Prostate gland (tissue), 2 donors: ENCODE measurements around the gene DDX39A. TPM values are rescaled to one million over a fixed set of nuclear protein-coding genes. Genes with fewer than 3 reads are reported as not detected.

Experiments
- DNase-seq: peaks from one replicate; pipeline ENCODE4 v3.0.0-alpha.2; 2019; ENCODE audit warnings: low spot score
- H3K27ac ChIP-seq, 2 donors: fragments of 200-600 bp; sonication (generic); 2 replicates each; pipeline ENCODE4 v1.5.1; 2017 to 2019
- H3K27me3 ChIP-seq: fragments of 200-600 bp; sonication (generic); replicated peaks from 2 replicates; pipeline ENCODE4 v1.5.1; 2019; ENCODE audit not compliant: insufficient read depth
- H3K36me3 ChIP-seq, 2 donors: fragments of 200-600 bp; sonication (generic); 1 replicate in 1 of 2; 2 replicates in 1 of 2; pipeline versions ENCODE4 v1.5.1 to v1.8.1; 2017 to 2019
- H3K4me1 ChIP-seq: fragments of 200-600 bp; sonication (generic); replicated peaks from 2 replicates; pipeline ENCODE4 v1.5.1; 2019
- H3K4me3 ChIP-seq, 2 donors: fragments of 200-600 bp; sonication (generic); 2 replicates each; pipeline ENCODE4 v1.5.1; 2017 to 2019
- H3K9me3 ChIP-seq: fragments of 200-600 bp; sonication (generic); 2 replicates; pipeline ENCODE4 v1.5.1; 2017
- POLR2A ChIP-seq: fragments of 450-650 bp; IDR thresholded peaks from one replicate; pipeline ENCODE4 v1.6.1; 2016; ENCODE audit warnings: antibody characterized with exemption, mild to moderate bottlenecking
- POLR2AphosphoS5 ChIP-seq: sonication (generic); formaldehyde crosslinking; IDR thresholded peaks from one replicate; pipeline ENCODE4 v1.6.1; 2017; ENCODE audit warnings: antibody characterized with exemption
- WGBS: methylation state at CpG from one replicate; pipeline ENCODE4 v1.1.5; 2018; 5-methylcytosine and 5-hydroxymethylcytosine counted together
- intact Hi-C: fragments of 100-400 bp; cut with DNase I; formaldehyde crosslinking; loops from one replicate; pipeline ENCODE4 v1.14.2; 2022
- total RNA-seq, 2 donors: library from RNA; depleted of rRNA; stranded (reverse); fragments of >200 nt; gene quantifications; one replicate each; pipeline ENCODE4 v1.1.0, GENCODE V29; 2016
- TF ChIP-seq, protein P1 (sequence below), 4 experiments: fragments of 200-600 bp in 2 of 4; fragments of 450-650 bp in 2 of 4; sonication (generic) in 2 of 4; IDR thresholded peaks; 1 replicate in 3 of 4; 2 replicates in 1 of 4; pipeline ENCODE4 v1.5.1; 2016 to 2019; ENCODE audit warnings: antibody characterized with exemption in 4 of 4, mild to moderate bottlenecking in 2 of 4, moderate library complexity in 2 of 4

Gene DDX39A
- total RNA-seq, 2 donors from 2014 or later, result 64.9 to 121 TPM

DNA sequence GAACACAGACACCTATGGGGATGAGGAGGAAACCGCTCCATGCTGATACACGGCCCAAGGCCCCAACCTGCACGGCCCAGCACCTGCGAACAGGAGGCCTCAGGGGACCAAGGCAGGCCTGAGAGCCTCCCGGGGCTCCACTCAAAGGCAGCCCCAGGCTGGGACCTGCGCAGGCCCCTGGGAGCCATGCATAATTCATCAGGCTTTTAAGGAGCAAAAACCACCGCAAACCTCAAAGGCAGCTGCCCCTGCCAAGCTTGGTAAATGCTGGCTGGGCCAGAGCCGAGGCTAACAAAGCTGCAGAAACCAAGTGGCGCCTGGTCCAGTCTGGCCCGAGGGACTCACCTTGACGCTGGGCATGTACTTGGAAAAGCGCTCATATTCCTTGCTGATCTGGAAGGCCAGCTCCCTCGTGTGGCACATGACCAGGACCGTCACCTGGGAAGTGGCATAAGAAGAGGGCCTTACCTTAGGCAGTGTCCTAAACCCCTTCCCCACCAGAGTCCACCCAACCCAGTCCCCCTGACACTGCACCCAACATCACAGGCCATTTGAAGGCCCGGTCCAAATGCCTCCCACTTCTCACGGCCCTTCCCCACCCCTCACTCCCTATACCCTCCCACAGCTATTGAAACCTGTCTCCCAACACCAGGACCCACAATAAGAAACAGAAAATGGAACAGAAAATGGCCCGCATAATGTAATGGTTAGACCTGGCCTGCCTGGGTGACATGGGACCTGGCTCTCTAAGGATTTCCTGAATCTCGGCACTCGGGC is 7.8 kb downstream of the DDX39A start:
- DNase-seq, result no peak
- TF ChIP-seq, protein P1, sequence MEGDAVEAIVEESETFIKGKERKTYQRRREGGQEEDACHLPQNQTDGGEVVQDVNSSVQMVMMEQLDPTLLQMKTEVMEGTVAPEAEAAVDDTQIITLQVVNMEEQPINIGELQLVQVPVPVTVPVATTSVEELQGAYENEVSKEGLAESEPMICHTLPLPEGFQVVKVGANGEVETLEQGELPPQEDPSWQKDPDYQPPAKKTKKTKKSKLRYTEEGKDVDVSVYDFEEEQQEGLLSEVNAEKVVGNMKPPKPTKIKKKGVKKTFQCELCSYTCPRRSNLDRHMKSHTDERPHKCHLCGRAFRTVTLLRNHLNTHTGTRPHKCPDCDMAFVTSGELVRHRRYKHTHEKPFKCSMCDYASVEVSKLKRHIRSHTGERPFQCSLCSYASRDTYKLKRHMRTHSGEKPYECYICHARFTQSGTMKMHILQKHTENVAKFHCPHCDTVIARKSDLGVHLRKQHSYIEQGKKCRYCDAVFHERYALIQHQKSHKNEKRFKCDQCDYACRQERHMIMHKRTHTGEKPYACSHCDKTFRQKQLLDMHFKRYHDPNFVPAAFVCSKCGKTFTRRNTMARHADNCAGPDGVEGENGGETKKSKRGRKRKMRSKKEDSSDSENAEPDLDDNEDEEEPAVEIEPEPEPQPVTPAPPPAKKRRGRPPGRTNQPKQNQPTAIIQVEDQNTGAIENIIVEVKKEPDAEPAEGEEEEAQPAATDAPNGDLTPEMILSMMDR (IDR thresholded peaks at IDR 0.05), result no peak
- no peak for TF ChIP-seq POLR2A
- no peak for TF ChIP-seq POLR2AphosphoS5
- Histone ChIP-seq H3K27me3 (no peaks in the 10 kb centered on the region), H3K4me3 (no peak overlapping the region), H3K36me3 (peaks cover 30 to 37% of the 10 kb centered on the region in 2 donors), H3K9me3 (no peaks in the 10 kb centered on the region), H3K27ac (no peak overlapping the region), H3K4me1 (peaks cover 8% of the 10 kb centered on the region)
- 91% methylated on average over 19 of the region's 19 CpGs for WGBS
- intact Hi-C loops, result no loop called here

DNA sequence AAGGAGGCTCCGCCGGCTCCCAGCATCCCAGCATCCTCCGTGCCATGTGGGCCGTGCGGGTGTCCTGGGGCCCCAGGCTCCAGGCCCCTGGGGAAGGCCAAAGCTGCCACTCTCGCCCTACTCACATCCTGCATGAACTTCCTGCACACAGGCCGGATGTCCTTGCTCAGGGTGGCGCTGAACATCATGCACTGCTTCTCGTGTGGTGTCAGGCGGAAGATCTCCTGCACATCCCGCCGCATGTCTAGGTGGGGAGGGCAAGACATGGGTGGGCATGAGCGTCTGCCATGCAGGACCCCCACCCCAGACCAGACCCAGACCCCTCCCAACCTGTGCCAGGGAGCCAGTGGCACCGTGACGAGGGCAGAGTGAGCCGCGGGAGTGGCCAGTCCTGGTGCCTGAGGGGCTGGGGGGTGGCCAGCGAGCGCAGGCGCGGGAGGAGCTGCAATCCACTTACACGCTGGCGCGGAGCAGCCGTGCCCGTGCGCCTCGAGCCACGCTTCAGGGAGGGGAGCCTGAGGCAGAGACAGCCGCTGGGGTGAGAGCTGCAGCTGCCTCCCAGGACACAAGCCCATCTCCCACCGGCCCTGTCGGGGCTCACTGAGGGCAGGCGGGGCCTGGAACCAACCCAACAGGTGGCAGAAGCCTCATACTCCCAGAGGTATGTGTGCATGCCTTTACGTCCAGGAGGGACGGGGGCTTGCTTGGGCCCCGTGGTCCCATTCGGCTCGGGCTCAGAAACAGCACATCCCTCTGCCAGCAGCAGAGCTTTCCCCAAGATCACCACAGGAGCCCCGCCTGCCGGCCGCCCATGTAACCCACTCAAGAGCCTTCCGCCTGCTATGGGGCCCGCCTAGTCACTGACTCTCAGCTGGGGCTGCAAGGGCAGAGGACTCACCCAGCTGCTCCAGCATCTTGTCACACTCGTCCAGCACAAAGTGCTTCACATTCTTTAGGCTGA is 8.8 kb downstream of the DDX39A start:
- Histone ChIP-seq H3K27me3 (no peaks in the 10 kb centered on the region), H3K36me3 (peaks cover 30 to 37% of the 10 kb centered on the region in 2 donors), H3K4me3 (no peak overlapping the region), H3K9me3 (no peaks in the 10 kb centered on the region), H3K27ac (no peak overlapping the region), H3K4me1 (peaks cover 9% of the 10 kb centered on the region)
- TF ChIP-seq POLR2A, result no peak
- no peak for TF ChIP-seq POLR2AphosphoS5
- TF ChIP-seq, protein P1 (IDR thresholded peaks at IDR 0.05), result no peak
- WGBS, result 92% methylated on average over 25 of the region's 44 CpGs
- DNase-seq, result no peak
- intact Hi-C loops, result no loop called here

DNA sequence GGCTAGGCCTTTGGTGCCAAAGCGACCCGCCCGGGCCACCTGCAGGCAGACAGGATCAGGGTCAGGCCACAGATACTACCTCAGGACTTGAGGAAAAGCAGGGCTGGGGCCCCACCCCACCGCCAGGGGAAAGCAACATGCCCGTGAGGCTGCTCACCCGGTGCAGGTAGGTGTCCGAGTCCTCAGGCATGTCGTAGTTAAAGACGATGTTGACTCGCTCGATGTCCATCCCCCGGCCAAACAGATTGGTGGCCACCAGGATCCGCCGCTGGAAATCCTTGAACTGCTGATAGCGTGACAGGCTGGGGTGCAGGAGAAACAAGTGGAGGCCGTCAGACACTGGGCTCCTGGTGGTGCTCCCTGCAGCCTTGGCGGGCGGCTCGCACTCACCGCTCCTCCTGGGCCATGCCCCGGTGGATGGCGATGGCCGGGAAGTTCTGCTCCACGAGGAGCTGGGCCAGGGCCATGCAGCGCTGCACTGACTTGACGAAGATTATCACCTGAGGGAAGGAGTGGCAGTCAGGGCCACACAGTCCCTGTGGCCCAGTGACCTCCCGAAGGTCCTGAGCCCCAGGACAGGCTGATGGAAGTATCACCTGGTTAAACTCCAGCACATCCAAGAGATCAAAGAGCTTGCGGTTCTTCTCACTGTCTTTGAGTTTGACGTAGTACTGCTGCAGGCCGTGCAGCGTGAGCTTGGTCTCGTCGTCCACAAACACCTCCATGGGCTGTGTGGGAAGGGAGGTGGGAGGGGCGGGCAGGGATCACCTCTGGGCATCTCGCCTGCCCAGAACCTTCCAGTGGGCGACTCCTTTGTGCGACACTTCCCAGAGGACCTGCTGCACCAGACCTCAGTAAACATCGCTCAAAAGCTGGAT is 9.8 kb downstream of the DDX39A start:
- intact Hi-C loops, result loop anchor here (5.0 kb wide), 2 partner anchors 47 to 272 kb away; partner anchors contain the start of gene ASF1B
- 83% methylated on average over 33 of the region's 38 CpGs for WGBS
- Histone ChIP-seq H3K4me1 (peaks cover 9% of the 10 kb centered on the region), H3K36me3 (peaks cover 30 to 37% of the 10 kb centered on the region in 2 donors), H3K4me3 (no peak overlapping the region), H3K9me3 (no peaks in the 10 kb centered on the region), H3K27ac (no peak overlapping the region), H3K27me3 (no peaks in the 10 kb centered on the region)
- TF ChIP-seq, protein P1 (IDR thresholded peaks at IDR 0.05), result no peak
- TF ChIP-seq POLR2AphosphoS5, result no peak
- TF ChIP-seq POLR2A, result no peak
- DNase-seq, result no peak

DNA sequence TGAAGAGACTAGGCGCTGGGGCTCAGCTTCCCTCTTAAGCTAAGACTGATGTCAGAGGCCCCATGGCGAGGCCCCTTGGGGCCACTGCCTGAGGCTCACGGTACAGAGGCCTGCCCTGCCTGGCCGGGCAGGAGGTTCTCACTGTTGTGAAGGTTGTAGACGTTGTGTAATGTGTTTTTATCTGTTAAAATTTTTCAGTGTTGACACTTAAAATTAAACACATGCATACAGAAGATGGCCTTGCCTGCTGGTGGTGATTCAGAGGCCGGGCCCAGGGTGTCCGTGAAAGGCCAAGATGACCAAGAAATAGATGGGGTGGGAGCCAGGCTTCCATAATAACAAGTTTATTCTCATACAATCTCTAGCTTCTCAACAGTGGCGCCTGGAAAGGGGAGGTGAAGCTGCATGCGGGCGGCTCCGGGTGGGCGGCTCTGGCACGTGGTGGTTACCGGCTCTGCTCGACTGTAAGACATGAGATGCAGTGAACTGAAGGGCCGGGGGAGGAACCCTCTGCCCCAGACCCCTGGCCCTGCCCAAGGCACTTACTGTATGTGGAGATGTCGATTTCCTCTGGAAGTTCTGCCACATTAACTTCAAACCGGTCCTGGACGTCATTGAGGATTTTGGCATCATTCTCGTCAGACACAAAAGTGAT is 10.5 kb downstream of the DDX39A start:
- Histone ChIP-seq H3K36me3 (peaks cover 30 to 37% of the 10 kb centered on the region in 2 donors), H3K4me3 (no peak overlapping the region), H3K27ac (no peak overlapping the region), H3K4me1 (peaks cover 3% of the 10 kb centered on the region), H3K9me3 (no peaks in the 10 kb centered on the region), H3K27me3 (no peaks in the 10 kb centered on the region)
- WGBS, result 78% methylated on average over 20 of the region's 20 CpGs
- TF ChIP-seq POLR2AphosphoS5 (no peak), POLR2A (no peak)
- TF ChIP-seq, protein P1 (IDR thresholded peaks at IDR 0.05), result no peak
- intact Hi-C loops, result loop anchor here (5.0 kb wide), 2 partner anchors 46 to 271 kb away; partner anchors contain the start of gene ASF1B
- no peak for DNase-seq
